GM19025 (cell line): ENCODE measurements around the gene CEL.
"Not testable (repeated sequence)": the region's sequence is repeated elsewhere in the genome, so short reads cannot be mapped to it uniquely, and the experiment has no call there.

ENCODE experiments used
- ATAC-seq: cut with Tn5 transposase; IDR thresholded peaks from one replicate; pipeline ENCODE4 v1.9.1; 2021; ENCODE audit warnings: mild to moderate bottlenecking, low read depth, moderate library complexity; ENCODE audit not compliant: unreplicated experiment

CEL gene

DNA sequence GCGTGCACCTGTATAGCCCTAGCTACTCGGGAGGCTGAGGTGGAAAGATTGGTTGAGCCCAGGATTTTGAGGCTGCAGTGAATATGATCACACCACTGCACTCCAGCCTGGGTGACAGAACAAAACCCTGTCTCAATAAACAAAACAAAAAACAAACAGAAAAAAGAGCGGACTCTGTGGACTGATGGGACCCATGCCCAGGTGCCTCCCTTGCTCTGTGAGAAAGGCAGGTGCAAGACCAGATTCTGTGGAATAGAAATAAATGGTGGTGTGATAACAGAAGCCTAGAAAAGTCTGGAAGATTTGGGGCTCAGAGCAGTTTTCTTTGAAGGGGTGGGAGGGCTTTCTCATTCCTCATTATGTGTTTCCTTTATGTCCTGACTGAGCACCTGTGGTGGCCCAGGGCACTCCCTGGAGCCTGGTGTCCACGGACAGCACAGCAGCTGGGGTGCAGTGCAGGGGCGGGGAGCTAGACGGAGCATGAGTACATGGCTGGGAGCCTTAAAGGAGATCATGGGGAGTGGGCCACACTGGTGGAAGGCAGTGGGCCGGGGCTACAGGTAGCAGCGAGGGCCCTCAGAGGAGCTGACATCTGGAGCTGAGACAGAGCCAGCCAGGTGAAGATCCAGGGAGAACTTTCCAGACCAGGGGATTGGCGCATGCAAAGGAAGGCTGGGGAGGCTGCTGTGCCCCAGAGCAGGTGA, 15.4 kb upstream of the CEL start:
- no peak for ATAC-seq

DNA sequence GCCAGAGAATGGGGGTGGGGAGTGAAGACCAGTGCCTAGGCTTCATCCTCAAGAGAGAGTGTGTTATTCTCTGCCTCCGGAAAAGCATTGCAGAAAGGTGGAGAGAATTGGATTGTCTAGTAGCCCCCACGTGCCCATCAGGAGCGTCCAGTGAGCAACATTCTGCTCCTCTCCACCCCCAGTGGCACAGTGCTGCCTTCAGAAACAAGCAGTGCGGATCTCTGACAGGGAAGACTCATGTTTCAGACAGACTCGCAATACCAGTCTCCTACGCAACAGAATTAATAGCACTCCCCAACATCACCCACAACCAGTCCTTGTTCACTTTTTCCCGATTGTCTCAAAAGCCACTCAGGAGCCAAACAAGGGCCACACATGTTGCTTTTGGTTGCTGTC, 14.9 kb upstream of the CEL start:
- no peak for ATAC-seq

DNA sequence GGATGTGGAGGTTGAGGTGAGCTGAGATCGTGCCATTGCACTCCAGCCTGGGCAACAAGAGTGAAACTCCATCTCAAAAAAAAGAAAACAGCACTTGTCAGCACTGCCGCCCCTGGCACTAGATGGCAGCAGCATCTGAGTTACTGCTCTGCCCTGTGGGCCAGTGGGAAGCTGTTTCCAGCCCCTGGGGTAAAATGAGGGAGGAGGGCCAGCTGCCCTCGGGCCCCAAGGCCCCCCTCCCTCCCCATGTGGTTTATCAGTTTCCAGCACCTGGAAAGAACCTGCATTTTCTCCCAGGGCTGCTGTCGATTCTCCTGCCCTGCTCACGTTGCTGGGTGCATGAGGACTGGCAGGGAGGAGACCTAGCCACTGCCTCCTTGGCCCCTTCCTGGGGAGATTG, 13.2 kb upstream of the CEL start:
- ATAC-seq: no peak

DNA sequence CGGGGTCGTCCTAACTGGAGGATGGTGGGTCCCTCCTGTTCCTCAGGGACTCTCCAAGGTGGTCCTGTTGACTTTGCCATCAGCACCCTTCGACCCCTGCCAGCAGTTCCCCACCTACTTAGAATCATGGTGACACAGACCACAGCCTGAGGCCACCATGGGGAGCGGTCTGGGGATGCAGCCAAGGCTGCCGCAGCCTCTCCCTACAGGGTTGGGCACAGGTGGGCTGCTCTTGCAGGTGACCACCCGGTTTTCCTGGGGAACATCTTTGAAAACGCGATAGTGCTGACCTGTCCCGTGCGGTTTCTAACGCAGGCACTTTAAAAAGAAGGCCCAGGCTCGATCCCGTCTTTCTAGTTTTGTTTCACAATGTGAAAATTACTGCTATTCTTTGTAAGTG, 12.7 kb upstream of the CEL start:
- no peak for ATAC-seq

DNA sequence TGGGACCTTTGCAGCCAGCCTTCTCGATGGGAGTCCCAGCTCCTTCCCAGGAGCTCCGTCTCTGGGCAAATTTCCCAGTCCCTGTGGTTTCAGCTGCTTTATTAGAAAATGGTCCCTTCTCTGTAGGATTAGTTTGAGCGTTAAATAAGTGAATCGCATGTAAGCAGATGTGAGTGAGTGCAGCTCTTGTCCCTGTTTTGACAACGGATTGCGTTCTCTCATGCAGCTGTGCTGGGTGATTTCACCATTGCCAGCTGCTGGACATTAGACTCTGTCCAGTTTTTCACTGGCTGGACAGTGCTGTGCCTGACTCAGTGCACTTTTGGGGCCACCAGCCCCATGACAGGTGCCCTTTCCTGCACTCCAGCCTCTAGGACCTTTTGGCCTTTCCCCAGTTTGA, 11.6 kb upstream of the CEL start:
- ATAC-seq: no peak

DNA sequence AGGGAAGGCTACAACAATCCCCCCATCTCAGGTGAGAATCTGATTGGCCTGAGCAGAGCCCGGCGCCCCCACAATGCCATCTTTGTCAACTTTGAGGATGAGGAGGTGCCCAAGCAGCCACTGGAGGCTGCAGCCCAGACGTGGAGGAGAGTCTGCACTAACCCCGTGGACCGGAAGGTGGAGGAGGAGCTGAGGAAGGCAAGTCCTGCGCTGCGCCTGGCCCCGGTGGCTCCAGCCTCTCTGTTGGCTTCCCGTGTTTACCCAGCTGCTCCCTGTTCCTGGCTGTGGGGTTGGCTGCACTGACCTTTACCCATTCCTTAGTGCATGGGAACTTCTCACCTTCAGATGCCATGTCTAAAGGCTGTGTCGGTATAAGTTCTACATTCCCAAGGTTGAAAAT, 11.0 kb upstream of the CEL start:
- no peak for ATAC-seq

DNA sequence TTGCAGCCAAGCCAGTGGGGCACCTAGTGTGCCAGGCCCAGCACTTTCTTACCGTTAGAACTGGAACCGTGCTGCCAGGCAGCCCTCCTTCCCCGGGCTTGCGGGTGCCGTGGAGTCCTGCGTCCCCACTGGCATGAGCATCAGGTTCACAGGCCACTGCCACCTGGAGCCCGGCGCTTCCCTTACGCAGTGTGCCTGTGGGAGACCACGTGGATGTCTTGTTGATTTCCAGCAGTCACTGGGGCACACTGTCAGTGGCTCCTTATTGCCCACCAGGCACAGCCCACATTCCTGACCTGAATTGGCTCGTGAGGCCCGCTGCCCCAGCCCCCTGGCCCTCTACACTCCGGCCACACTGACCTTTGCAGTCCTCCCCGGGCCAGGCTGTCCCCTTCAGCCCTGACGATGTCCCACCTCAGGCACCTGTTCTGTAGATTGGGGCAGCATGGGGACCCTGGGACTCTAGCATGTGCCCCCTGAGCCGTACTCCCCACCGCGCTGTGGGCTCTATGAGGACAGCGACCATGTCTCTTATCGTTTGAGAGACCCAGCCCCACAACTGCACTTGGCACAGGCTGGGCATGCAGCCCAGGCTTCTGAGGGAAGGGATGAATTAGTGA, 10.4 kb upstream of the CEL start:
- ATAC-seq: no peak

DNA sequence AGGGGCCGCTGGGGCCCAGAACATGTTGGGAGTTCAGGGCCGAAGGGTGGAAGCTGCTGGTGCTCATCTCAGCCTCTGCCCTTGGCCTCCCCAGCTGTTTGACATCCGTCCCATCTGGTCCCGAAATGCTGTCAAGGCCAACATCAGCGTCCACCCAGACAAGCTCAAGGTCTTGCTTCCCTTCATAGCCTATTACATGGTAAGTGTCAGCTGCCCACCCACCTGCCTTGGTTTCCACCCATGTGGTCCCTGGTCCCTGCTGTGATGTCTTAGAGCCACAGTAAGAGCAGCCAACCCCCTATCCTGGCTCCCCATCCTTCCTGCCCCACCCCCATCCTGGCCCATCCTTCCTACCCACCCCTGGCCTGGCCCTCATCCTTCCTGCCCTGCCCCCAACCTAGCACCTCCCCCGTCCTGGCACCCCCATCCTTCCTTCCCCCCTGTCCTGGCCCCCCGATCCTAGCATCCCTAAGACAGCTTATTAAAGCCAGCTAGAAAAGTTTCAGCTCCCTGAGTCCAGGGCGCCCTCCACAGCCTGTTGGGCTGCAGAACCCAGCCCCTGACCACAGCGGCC, 9.7 kb upstream of the CEL start:
- ATAC-seq: no peak

DNA sequence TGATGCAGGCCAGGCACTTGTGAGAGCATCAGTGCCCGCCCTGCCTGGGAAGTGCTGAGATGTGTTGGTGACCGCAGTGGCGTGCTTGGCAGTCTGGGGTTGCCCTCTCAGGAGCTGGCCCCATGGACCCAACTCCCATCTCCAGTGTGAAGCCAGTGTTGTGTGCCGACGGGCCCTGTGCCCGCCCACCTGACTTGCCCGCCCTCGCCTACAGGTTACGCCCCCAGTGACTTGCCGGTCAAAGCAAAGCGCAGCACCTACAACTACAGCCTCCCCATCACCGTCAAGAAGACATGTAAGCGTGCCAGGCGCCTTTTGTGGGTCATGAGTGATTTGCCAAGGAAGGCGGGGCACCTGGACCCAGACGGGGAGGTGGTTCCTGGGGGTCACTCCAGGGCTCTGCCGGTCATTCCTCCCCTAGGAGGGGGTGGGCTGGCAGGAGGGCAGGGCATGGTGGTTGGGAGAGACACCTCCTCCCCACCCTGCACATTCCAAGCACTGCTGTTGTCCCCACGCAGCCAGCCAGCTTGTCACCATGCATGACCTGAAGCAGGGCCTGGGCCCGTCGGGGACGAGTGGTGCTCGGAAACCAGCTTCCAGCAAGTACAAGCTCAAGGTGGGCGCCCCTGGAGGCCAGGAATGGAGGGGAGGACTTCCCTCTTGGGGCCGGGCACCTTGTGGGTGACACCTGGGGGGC, 7.4 kb upstream of the CEL start:
- ATAC-seq: no peak

DNA sequence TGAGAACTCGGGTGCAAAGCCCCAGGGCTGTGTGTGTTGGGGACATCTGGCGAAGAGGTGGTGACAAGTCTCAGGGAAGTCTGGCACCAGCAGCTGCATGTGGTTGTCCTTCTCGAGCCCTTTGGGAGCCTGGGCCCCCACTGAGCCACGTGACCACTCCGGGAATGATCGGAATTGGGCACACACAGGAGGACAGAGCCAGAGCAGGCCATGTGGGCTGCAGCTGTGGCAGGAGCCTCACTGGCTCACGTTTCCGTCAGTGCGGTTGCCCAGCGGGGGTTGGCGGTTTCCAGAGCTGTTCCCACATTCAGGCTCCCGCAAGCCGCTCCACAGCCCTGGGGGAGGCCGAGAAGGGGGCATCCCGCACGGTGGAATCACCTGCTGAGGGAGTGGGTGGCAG, 6.8 kb upstream of the CEL start:
- no peak for ATAC-seq

DNA sequence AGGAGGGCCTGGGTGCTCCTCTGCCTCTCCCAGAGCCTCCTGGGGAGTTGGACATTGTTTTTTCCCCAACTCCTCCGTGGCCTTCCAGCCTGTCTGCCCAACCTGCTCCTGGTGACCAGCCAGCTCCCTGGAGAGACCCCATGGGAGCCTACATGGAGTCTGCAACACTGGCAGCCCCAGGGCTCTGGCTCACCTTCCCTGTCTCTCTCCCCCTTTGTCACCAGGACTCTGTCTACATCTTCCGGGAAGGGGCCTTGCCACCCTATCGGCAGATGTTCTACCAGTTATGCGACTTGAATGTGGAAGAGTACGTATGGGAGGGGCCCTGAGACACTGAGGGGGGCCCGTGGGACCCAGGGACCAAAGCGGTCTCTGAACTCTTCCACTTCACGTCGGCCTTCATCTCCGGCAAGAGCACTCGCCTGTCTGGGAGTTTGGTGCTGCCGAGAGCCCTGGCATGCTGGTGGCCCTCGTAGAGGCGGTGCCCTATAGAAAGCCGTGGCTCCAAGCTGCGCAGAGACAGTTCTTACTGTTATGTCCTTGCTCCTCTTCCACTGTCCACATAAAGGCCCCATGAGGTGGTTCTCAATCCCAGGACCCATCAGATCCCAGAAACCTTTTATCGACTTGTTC, 5.9 kb upstream of the CEL start:
- ATAC-seq: no peak

DNA sequence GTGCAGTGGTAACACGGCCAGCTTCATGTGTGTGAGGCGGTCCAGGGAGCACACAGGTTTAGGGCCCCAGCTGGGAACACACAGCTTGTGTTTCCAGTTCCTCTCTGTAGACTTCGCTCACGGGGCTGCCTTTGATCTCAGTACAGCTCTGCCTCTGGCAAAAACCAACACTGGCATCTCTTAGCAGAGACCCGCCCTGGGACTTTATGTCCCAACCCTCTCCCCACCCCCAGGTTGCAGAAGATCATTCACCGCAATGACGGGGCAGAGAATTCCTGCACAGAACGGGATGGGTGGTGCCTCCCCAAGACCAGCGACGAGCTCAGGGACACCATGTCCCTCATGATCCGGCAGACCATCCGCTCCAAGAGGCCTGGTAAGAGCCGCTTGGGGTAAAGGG, 5.2 kb upstream of the CEL start:
- ATAC-seq: no peak

DNA sequence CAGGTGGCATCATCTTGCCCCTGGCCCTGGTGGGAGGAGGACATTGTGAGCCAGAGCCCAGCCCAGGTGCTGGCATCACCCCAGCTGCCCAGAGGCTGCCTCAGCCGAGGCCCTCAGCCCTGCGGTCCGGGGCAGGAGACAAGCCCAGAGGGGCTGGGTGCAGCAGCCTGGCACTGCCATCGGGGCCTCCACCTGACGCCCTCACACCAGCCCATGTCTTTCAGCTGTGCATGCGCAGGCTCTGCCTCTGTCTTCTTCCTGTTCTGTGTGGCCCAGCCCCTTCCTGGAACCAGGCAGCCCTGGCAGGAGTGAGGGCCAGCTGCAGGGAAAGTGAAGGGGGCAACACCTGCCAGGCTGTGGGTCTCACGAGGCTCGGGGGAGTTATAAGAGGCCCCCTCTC, 4.8 kb upstream of the CEL start:
- ATAC-seq: no peak

DNA sequence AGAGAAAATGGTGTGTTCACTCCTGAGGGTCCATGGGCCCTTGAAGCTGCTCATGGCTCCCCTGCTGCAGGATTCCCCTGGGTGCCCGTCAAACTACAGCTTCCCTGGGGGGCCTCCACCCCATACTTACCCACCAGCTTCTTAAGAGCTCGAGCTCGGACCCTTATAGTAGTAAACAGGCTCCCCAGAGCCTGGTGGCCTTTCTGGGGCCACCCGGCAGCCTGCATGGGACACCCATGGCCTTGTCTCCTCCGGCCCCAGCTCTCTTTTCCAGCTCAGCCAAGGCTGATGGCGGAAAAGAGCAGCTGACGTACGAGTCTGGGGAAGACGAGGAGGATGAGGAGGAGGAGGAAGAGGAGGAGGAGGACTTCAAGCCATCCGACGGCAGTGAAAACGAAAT, 4.2 kb upstream of the CEL start:
- ATAC-seq: no peak

DNA sequence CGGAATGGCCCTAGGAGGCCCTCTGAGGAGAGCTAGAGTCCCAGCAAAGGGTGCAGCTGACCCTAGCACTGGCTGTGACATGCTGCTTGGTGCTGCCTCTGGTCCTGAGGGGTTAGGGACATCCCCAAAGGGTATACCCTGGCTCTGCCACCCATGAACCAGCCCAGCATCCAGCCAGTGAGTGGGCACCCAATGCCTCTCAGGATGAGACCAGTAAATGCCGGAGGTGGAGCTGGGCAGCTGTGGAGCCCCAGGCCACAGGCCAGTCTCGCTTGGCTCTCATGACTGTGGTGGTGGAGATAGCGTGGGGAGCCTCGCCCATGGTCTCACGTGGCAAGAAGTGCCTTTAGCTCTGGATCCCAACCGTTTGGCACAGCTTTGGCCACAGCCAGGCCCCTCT, 3.7 kb upstream of the CEL start:
- no peak for ATAC-seq

DNA sequence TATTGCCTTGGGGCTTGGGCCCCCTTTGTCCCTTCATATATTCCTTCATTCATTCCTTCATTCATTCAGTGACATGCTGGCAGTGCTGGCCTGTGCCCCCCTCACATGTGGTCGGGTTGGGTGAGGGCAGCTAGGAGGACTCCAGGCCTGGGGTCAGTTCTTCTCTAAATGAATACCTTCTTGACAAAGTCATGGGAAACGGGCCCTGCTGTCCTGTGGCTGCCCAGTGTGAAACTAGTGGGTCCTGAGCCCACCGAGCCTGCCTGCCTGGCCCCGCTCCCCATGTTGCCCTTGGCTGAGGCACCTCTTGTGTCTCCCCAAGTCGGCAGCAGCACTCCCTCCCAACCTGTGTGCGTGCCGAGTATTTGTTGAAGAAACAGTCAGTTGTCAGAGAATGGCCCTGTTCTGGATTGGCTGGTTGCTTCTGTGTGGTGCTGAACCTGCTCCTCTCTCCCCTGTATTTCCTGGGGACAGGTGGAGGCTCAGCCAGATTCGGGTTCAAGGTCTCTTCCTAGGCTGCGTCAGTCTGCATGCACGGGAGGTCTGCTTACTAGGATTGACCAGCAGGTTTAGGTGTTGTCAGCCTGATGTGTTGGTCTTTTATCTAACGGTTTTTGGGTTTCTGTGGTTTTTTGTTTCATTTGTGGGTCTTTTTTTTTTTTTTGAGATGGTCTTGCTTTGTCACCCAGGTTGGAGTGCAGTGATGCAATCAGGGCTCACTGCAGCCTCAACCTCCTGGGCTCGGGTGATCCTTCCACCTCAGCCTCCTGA, 3.0 kb upstream of the CEL start:
- ATAC-seq: no peak

DNA sequence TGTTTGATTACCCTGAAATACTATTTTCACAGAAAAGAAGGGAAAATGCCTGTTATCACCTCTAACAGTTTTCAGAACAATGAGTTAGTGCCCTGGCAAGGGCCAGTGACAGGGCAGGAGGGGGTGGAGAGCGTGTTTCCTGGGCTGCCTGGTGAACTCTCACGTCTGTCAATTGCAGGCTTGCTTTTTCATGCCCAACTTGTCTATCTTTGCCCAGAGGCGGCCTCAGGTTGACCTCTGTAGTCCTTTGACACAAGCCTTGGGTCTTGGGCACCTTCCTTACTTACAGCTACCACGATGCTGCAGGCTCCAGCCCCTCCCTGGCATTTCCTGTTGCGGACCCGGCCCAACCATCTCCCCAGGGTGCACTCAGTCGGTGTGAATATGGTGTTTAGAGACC, 2.2 kb upstream of the CEL start:
- no peak for ATAC-seq

DNA sequence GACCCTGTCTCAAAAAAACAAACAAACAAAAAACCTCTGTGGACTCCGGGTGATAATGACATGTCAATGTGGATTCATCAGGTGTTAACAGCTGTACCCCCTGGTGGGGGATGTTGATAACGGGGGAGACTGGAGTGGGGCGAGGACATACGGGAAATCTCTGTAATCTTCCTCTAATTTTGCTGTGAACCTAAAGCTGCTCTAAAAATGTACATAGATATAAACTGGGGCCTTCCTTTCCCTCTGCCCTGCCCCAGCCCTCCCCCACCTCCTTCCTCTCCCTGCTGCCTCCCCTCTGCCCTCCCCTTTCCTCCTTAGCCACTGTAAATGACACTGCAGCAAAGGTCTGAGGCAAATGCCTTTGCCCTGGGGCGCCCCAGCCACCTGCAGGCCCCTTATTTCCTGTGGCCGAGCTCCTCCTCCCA, 1.4 kb upstream of the CEL start:
- ATAC-seq: no peak

DNA sequence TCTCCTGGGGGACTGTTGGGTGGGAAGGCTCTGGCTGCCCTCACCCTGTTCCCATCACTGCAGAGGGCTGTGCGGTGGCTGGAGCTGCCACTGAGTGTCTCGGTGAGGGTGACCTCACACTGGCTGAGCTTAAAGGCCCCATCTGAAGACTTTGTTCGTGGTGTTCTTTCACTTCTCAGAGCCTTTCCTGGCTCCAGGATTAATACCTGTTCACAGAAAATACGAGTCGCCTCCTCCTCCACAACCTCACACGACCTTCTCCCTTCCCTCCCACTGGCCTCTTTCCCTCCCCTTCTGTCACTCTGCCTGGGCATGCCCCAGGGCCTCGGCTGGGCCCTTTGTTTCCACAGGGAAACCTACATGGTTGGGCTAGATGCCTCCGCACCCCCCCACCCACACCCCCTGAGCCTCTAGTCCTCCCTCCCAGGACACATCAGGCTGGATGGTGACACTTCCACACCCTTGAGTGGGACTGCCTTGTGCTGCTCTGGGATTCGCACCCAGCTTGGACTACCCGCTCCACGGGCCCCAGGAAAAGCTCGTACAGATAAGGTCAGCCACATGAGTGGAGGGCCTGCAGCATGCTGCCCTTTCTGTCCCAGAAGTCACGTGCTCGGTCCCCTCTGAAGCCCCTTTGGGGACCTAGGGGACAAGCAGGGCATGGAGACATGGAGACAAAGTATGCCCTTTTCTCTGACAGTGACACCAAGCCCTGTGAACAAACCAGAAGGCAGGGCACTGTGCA, 590 bp upstream of the CEL start:
- not testable (repeated sequence) for ATAC-seq

DNA sequence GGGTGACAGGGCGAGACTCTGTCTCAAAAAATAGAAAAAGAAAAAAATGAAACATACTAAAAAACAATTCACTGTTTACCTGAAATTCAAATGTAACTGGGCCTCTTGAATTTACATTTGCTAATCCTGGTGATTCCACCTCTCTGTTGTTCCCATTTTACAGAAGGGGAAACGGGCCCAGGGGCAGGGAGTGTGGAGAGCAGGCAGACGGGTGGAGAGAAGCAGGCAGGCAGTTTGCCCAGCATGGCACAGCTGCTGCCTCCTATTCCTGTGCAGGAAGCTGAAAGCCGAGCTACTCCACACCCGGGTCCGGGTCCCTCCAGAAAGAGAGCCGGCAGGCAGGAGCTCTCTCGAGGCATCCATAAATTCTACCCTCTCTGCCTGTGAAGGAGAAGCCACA, 788 bp downstream of the CEL start:
- ATAC-seq: not testable (repeated sequence)
